ENCODE data around the gene STK38.

STK38 gene

DNA sequence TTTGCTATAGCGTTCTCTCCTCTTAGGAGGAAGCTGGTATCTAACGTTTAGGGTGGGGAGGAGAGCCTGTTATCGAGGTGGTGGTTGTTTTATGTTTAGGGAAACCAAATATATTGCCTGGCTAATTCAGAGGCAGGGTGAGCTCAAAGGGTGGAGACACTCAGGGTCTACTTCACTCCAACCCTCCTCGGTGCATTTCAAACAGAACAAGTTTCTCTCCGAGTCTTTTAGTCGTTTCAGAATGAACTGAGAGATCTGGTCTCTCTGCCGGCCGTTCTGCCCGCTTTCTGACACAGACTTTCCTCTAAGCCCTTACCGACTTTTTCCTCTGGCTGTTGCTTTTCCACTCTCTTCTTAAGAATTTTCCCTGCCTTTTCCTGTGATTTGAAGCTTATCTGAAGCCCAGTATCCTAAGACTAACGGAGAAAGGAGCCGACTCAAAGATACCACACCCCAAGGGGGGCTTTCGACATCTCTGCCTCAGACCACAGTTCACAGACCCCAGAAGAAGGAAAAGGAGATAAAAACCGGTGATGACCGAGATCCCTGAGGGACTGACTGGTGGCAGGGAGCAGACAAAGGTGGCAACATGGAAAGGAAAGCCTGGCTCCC, 865 bp downstream of the STK38 start:
- no peak for TF ChIP-seq EZH2 (optimal IDR thresholded peaks at IDR 0.05; ENCODE audit: low read depth, low read length)
- TF ChIP-seq, protein P1, sequence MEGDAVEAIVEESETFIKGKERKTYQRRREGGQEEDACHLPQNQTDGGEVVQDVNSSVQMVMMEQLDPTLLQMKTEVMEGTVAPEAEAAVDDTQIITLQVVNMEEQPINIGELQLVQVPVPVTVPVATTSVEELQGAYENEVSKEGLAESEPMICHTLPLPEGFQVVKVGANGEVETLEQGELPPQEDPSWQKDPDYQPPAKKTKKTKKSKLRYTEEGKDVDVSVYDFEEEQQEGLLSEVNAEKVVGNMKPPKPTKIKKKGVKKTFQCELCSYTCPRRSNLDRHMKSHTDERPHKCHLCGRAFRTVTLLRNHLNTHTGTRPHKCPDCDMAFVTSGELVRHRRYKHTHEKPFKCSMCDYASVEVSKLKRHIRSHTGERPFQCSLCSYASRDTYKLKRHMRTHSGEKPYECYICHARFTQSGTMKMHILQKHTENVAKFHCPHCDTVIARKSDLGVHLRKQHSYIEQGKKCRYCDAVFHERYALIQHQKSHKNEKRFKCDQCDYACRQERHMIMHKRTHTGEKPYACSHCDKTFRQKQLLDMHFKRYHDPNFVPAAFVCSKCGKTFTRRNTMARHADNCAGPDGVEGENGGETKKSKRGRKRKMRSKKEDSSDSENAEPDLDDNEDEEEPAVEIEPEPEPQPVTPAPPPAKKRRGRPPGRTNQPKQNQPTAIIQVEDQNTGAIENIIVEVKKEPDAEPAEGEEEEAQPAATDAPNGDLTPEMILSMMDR (IDR thresholded peaks at IDR 0.05; ENCODE audit: low read length): no peak
- no peak for TF ChIP-seq EZH2phosphoT487 (IDR thresholded peaks at IDR 0.05; ENCODE audit: low read length)
- no peaks in the 10 kb centered on the region for H3K27me3 ChIP-seq (replicated peaks; ENCODE audit: insufficient read depth, low read length)
- H3F3A ChIP-seq (ENCODE audit: insufficient read depth, low read length): peaks cover 11% of the 10 kb centered on the region; the same call in 1 of the 2 replicates
- no peaks in the 10 kb centered on the region for H4K20me1 ChIP-seq (ENCODE audit: insufficient read depth, low read length)
- peak; percentile 23 for DNase-seq
- H2AFZ ChIP-seq (ENCODE audit: low read length): peak overlapping the region; percentile 98
- H3K36me3 ChIP-seq (replicated peaks; ENCODE audit: insufficient read depth, low read length): no peaks in the 10 kb centered on the region
- H3K9me2 ChIP-seq (replicated peaks; ENCODE audit: insufficient read depth, low read length): no peaks in the 10 kb centered on the region
- H3K4me2 ChIP-seq (ENCODE audit: low read depth, low read length): peak overlapping the region; percentile 93
- no peaks in the 10 kb centered on the region for H3K9me3 ChIP-seq (replicated peaks; ENCODE audit: insufficient read depth, low read length)
- H3K27ac ChIP-seq (ENCODE audit: low read length): peak overlapping the region; percentile 27; the same call in 1 of the 2 replicates
- H3K4me3 ChIP-seq (ENCODE audit: low read length): peak overlapping the region; percentile 97
- H3K9ac ChIP-seq (ENCODE audit: low read length): peak overlapping the region; percentile 86
- peaks cover 27% of the 10 kb centered on the region for H3K4me1 ChIP-seq (ENCODE audit: low read length)
- H3K79me2 ChIP-seq (ENCODE audit: low read length): peaks cover 57% of the 10 kb centered on the region

DNA sequence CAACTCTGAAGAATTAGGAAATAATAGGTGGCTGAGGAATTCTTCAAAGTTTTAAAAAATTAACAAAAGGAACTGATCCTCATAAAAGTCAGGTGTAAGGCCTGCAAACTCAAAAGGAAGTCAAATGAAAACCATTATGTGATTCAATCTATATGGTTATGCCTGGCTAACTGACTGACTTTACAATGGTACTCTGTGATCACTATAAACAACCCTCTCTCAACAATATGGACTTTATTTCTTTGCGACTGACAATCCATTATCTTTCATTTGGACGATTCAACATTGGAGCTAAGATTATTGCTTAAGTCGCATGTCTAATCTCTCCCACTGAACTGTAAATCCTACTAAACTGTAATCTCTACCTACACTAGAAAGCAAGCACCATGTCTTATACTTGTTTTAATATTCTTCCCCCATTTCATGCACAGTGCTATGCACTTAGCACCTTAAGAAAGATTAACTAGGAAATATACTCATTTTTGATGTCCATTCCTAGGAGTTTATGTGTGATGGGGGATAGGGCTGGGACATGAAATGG, 1.4 kb downstream of the STK38 start:
- H3K27me3 ChIP-seq (replicated peaks; ENCODE audit: insufficient read depth, low read length): no peaks in the 10 kb centered on the region
- peak overlapping the region; percentile 27; the same call in 1 of the 2 replicates for H3K27ac ChIP-seq (ENCODE audit: low read length)
- H2AFZ ChIP-seq (ENCODE audit: low read length): 0 out of 2 replicates have a peak overlapping the region, but pooled peaks have one; percentile 98
- H3K79me2 ChIP-seq (ENCODE audit: low read length): peaks cover 63% of the 10 kb centered on the region
- H3K36me3 ChIP-seq (replicated peaks; ENCODE audit: insufficient read depth, low read length): no peaks in the 10 kb centered on the region
- peak overlapping the region; percentile 86 for H3K9ac ChIP-seq (ENCODE audit: low read length)
- H4K20me1 ChIP-seq (ENCODE audit: insufficient read depth, low read length): no peaks in the 10 kb centered on the region
- peak overlapping the region; percentile 97 for H3K4me3 ChIP-seq (ENCODE audit: low read length)
- peak overlapping the region; percentile 93 for H3K4me2 ChIP-seq (ENCODE audit: low read depth, low read length)
- H3K9me2 ChIP-seq (replicated peaks; ENCODE audit: insufficient read depth, low read length): no peaks in the 10 kb centered on the region
- no peaks in the 10 kb centered on the region for H3K9me3 ChIP-seq (replicated peaks; ENCODE audit: insufficient read depth, low read length)
- no peak for DNase-seq
- peaks cover 11% of the 10 kb centered on the region; the same call in 1 of the 2 replicates for H3F3A ChIP-seq (ENCODE audit: insufficient read depth, low read length)
- peaks cover 27% of the 10 kb centered on the region for H3K4me1 ChIP-seq (ENCODE audit: low read length)
- TF ChIP-seq EZH2phosphoT487 (IDR thresholded peaks at IDR 0.05; ENCODE audit: low read length) (no peak), EZH2 (optimal IDR thresholded peaks at IDR 0.05; ENCODE audit: low read depth, low read length) (no peak)
- TF ChIP-seq, protein P1 (IDR thresholded peaks at IDR 0.05; ENCODE audit: low read length): no peak

DNA sequence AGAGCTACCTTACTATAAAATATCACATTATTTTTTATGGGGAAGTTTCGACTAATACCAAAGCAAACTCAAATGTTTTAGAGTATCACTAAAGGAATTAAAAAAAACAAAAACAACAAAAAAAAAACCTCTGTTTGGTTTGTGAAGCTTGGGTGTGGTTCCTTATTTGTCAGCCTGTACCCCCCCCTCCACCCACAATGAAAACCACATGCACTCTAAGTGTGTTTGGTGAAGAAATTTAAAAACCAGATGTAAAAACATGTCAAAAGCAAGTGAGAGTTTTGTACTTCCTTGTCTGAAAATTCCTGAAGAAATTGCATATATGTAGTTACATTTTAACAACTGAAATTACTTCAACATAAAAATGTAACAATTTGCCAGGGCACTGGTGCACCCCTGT, 3.1 kb downstream of the STK38 start:
- no peaks in the 10 kb centered on the region; the same call in 1 of the 2 replicates for H3K36me3 ChIP-seq (replicated peaks; ENCODE audit: insufficient read depth, low read length)

More for the DNA sequence above, 3.1 kb downstream of the STK38 start:
- H3K4me2 ChIP-seq (ENCODE audit: low read depth, low read length): peak overlapping the region; percentile 46
- H3K79me2 ChIP-seq (ENCODE audit: low read length): peaks cover 72% of the 10 kb centered on the region
- no peaks in the 10 kb centered on the region for H4K20me1 ChIP-seq (ENCODE audit: insufficient read depth, low read length)
- no peaks in the 10 kb centered on the region for H3K27me3 ChIP-seq (replicated peaks; ENCODE audit: insufficient read depth, low read length)
- peaks cover 11% of the 10 kb centered on the region; the same call in 1 of the 2 replicates for H3F3A ChIP-seq (ENCODE audit: insufficient read depth, low read length)
- H2AFZ ChIP-seq (ENCODE audit: low read length): no peak overlapping the region
- no peaks in the 10 kb centered on the region for H3K9me2 ChIP-seq (replicated peaks; ENCODE audit: insufficient read depth, low read length)
- no peaks in the 10 kb centered on the region for H3K9me3 ChIP-seq (replicated peaks; ENCODE audit: insufficient read depth, low read length)
- H3K4me1 ChIP-seq (ENCODE audit: low read length): peaks cover 27% of the 10 kb centered on the region
- TF ChIP-seq EZH2 (optimal IDR thresholded peaks at IDR 0.05; ENCODE audit: low read depth, low read length): no peak
- TF ChIP-seq, protein P1 (IDR thresholded peaks at IDR 0.05; ENCODE audit: low read length): no peak
- TF ChIP-seq EZH2phosphoT487 (IDR thresholded peaks at IDR 0.05; ENCODE audit: low read length): no peak
- DNase-seq: no peak
- H3K27ac ChIP-seq (ENCODE audit: low read length): peak overlapping the region; percentile 26; the same call in 1 of the 2 replicates
- H3K4me3 ChIP-seq (ENCODE audit: low read length): no peak overlapping the region
- H3K9ac ChIP-seq (ENCODE audit: low read length): no peak overlapping the region
